Omental fat pad (tissue), 4 donors: ENCODE results near the gene C19orf73. TPM values are rescaled to one million over a fixed set of nuclear protein-coding genes. Genes with fewer than 3 reads are reported as not detected.

Source experiments
- ATAC-seq: fragments of 150-250 bp; one replicate; pipeline ENCODE4 v1.9.1; 2016; ENCODE audit warnings: mild to moderate bottlenecking, moderate library complexity; ENCODE audit not compliant: low FRiP score
- DNase-seq: peaks from one replicate; pipeline ENCODE4 v3.0.0-alpha.2; 2019; ENCODE audit warnings: low spot score
- total RNA-seq, 4 donors: library from RNA; depleted of rRNA; stranded (reverse); fragments of >200 nt; gene quantifications; one replicate each; pipeline ENCODE4 v1.1.0, GENCODE V29; 2016
- TF ChIP-seq, protein P1 (sequence below), 3 donors: fragments of 450-650 bp; IDR thresholded peaks; one replicate each; pipeline ENCODE4 v1.5.1; 2016 to 2017; ENCODE audit warnings: antibody characterized with exemption in 3 of 3, mild to moderate bottlenecking in 3 of 3, moderate library complexity in 2 of 3

The C19orf73 gene
- total RNA-seq, 4 donors from 2014 or later = 1.6 to 3.5 (median 2.9) TPM

DNA sequence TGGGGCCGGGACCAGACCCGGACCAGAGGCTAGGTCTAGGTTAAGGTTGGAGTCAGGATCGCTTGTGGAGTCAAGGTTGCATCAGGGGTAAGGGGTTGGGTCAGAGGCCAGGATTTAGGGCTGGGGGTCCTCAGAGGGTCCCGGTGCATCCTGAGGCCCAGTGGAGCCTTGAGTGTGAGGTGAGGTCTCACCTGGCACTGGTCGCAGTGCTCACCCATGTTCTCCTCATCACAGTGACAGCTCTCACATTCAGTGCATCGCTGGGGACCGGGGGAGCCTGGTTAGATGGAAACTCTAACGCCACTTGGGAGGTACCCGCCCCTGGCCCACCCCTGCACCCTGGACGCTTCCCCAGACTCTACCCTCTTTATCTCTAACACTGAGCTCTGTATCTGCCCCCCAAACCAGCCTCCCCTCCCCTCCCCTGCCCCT lies 33.2 kb upstream of the C19orf73 start:
- ATAC-seq (no peak), DNase-seq (no peak)
- TF ChIP-seq, protein P1, sequence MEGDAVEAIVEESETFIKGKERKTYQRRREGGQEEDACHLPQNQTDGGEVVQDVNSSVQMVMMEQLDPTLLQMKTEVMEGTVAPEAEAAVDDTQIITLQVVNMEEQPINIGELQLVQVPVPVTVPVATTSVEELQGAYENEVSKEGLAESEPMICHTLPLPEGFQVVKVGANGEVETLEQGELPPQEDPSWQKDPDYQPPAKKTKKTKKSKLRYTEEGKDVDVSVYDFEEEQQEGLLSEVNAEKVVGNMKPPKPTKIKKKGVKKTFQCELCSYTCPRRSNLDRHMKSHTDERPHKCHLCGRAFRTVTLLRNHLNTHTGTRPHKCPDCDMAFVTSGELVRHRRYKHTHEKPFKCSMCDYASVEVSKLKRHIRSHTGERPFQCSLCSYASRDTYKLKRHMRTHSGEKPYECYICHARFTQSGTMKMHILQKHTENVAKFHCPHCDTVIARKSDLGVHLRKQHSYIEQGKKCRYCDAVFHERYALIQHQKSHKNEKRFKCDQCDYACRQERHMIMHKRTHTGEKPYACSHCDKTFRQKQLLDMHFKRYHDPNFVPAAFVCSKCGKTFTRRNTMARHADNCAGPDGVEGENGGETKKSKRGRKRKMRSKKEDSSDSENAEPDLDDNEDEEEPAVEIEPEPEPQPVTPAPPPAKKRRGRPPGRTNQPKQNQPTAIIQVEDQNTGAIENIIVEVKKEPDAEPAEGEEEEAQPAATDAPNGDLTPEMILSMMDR (IDR thresholded peaks at IDR 0.05) = no peak

DNA sequence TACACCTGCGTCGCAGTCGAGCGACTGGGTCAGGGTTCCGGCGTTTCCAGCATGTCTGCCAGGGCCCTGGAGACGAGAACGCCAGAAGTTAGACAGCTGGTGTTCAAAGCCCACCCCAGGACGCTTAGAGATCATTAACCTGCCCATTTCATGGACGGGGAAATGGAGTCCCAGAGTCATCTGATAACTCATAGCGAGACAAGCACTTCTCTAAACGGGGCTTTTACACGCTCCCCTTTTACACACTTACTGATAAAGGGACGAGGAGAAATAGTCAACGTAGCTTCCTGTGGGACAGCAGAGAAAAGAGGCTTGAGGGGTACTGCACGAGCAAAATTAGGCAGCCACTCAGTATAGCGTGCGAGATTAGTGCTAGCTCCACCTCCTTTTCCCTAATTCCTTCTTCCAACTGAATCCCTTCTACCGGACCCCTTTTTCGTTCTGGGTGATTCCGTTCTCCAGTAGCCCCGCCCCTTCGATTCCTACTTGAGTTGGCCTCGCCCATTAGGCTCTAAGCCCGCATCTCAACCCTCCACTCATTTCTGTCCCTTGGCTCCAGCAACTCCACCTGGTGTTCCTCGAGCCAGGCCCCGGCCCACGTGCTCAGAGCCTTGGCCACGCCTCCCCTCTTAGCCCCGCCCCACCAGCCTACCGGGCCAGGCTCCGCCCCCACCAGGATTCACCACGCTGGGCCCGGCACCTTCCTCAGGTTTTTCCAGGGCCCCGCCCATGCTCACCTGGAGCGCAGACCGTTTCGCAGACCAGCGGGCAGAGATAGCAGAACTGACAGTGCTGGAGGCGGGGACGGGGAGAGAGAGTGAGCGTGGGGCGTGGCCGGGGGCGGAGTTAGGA lies 32.5 kb upstream of the C19orf73 start:
- no peak for ATAC-seq
- no peak for DNase-seq
- TF ChIP-seq, protein P1 (IDR thresholded peaks at IDR 0.05) = no peak

DNA sequence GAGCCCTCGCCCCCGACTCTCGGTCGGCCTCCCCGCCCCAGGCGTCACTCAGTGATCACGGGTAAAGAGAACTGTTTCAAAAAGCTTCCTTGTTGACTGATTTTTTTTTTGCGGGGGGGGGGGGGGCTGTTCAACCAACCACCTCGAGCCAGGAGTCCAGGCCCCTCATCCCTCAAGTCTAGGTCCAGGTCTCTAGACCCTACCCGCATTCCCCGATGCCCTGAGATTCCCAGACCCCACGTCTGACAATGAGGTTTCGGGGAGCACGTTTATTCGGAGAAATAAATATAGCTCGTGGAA lies 32.0 kb upstream of the C19orf73 start:
- ATAC-seq (no peak), DNase-seq (no peak)

DNA sequence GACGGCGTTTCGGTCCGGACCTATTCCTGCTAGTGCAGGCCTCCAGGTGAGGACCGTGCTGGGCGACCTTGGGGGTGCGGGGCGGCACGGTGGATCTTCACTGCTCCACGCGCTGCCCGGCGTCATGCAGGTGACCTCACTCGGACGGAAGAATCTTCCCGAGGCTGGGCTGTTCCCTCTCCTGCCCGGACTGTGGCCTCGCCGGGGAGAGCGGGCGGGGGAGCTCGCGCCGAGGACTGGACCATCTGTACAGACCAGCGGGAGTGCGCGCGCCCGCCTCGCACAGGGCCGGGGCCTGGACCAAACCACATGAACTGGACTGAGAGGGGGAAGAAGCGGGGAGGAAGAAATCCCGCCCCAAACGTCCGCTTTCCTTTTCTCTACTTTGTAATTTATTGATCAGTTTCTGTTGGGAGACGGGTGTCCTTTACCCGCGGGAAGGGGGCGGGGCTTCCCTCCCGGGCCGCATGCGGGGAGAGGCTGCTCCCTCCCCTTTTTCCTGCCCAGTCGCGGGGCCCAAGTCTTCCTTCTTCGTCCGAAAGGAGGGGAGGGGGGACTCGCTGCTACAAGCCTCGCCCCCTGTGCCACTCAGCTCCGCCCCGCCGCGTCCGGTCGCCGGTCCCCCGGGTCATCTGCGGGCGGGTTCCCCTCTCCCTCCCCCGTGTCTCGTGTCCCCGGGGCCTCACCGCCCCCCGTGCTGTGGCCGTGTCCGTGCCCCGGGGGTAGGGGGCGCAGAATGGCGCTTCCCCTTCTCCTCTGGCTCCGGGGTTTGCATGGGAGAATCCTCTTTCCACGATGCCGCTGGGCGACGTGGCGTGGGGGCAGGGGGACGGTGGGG lies 31.4 kb upstream of the C19orf73 start:
- TF ChIP-seq, protein P1 (IDR thresholded peaks at IDR 0.05) = no peak
- DNase-seq (peak; percentile 40), ATAC-seq (peak; percentile 60)

More for the DNA sequence above, 32.0 kb upstream of the C19orf73 start:
- TF ChIP-seq, protein P1 (IDR thresholded peaks at IDR 0.05) = no peak

DNA sequence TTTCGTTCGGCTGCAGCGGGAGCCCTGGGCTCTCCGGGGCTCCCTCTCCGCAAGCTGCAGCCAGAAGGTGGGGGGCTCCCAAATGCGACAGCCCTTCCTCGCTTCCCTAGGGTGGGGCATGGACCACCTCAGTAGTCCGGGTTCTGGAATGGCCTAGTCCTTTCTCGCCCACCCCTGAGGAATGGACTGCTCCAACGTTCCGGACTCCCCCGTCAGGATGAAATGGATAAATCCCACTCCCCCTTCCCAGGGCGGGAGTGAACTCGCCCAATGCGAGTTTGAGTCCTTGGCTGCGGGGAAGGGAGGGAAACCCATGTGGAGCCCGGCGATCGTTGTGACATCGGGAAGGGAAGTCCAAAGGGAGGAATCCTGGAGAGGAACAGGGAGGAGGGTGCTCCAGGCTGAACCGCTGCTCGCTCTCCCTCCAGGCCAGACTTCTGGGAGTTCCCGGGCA lies 30.7 kb upstream of the C19orf73 start:
- ATAC-seq = peak; percentile 30
- TF ChIP-seq, protein P1 (IDR thresholded peaks at IDR 0.05) = no peak
- no peak for DNase-seq

DNA sequence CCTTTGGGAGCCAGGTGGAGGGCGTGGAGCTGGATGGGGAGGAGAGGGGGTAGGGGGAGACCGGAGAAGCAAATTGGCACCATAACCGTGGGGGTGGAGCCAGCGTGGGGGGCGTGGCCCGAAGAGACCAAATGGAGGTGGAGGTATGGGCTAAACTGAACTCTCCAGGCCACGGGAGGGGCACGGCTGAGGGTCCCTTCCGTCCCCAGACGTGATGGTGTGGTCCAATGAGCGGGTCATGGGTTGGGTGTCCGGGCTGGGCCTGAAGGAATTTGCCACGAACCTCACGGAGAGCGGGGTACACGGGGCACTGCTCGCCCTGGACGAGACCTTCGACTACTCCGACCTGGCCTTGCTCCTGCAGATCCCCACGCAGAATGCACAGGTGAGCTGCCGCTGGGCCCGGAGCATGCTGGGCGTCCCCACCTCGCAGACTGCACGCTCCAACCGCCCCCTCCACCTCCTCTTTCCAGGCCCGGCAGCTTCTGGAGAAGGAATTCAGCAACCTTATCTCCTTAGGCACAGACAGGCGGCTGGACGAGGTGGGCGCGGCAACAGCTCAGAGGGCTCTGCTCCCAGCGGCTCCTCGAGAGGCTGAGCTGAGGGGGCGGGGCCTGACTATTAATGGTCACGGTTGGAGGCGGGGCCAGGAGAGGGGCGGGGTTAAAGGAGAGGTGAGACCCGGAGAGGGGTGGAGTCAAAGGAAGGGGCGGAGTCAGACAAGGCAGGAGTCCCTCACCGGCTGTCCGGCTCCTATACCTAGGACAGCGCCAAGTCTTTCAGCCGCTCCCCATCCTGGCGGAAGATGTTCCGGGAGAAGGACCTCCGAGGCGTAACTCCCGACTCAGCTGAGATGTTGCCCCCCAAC lies 30.1 kb upstream of the C19orf73 start:
- ATAC-seq (peak; percentile 88), DNase-seq (peak; percentile 100)
- TF ChIP-seq, protein P1 (IDR thresholded peaks at IDR 0.05) = no peak
